Calu3 (cell line): ENCODE results near the gene SNX30. TPM values are rescaled to one million over a fixed set of nuclear protein-coding genes. Genes with fewer than 3 reads are reported as not detected.

Source experiments
- BruUV-seq: library from RNA; stranded (reverse); fragments of 400-500 nt; replicated peaks from 2 replicates; lab custom pipeline; 2021; lab: Mats Ljungman, UMichigan
- CTCF ChIA-PET: fragments of 300-600 bp; sonication (Branson Sonifier 250); formaldehyde crosslinking; loops from one replicate; lab custom pipeline; 2022; ENCODE audit warnings: antibody characterized with exemption; lab: Charles Lee
- DNase-seq: peaks from one replicate; pipeline ENCODE4 v3.0.0; 2022
- H3K27ac Mint-ChIP-seq: one replicate; pipeline ENCODE4 v1.8.0; 2022; ENCODE audit warnings: mixed read lengths; ENCODE audit not compliant: unreplicated experiment
- H3K27me3 Mint-ChIP-seq: one replicate; pipeline ENCODE4 v1.8.0; 2022; ENCODE audit warnings: mixed read lengths; ENCODE audit not compliant: unreplicated experiment
- H3K36me3 Mint-ChIP-seq: one replicate; pipeline ENCODE4 v1.8.0; 2022; ENCODE audit warnings: mild to moderate bottlenecking, moderate library complexity, mixed read lengths; ENCODE audit not compliant: insufficient read depth, unreplicated experiment
- H3K4me1 Mint-ChIP-seq: one replicate; pipeline ENCODE4 v1.8.0; 2022; ENCODE audit warnings: mild to moderate bottlenecking, low read depth, mixed read lengths; ENCODE audit not compliant: unreplicated experiment
- H3K4me3 Mint-ChIP-seq: one replicate; pipeline ENCODE4 v1.8.0; 2022; ENCODE audit warnings: mild to moderate bottlenecking, low read depth, moderate library complexity, mixed read lengths; ENCODE audit not compliant: unreplicated experiment
- H3K9me3 Mint-ChIP-seq: one replicate; pipeline ENCODE4 v1.8.0; 2022; ENCODE audit warnings: low read depth, mixed read lengths; ENCODE audit not compliant: unreplicated experiment
- CTCF ChIP-seq: fragments of 200-600 bp; IDR thresholded peaks from one replicate; pipeline ENCODE4 v1.8.0; 2022; ENCODE audit warnings: antibody characterized with exemption; ENCODE audit not compliant: unreplicated experiment
- intact Hi-C: fragments of 100-400 bp; cut with micrococcal nuclease; formaldehyde crosslinking; loops from one replicate; pipeline ENCODE4 v1.10.0; 2022; ENCODE audit not compliant: unreplicated experiment
- total RNA-seq: library from RNA; stranded (reverse); gene quantifications from 2 replicates; pipeline ENCODE4 v1.2.3, GENCODE V29; 2022

Gene SNX30
- total RNA-seq, 1 experiment from 2014 or later, result 8.7 TPM

- BruUV-seq, result no TSS peak
- peak overlapping the region; percentile 17 for H3K27ac Mint-ChIP-seq
- H3K9me3 Mint-ChIP-seq, result no peaks in the 10 kb centered on the region
- intact Hi-C loops, result loop anchor here (5.0 kb wide), 2 partner anchors 36 to 39 kb away; partner anchors contain the start of gene INIP
- H3K4me1 Mint-ChIP-seq, result peaks cover 46% of the 10 kb centered on the region
- H3K27me3 Mint-ChIP-seq, result no peaks in the 10 kb centered on the region
- H3K4me3 Mint-ChIP-seq, result peak overlapping the region; percentile 37
- DNase-seq, result peak; percentile 32
- peaks cover 10% of the 10 kb centered on the region for H3K36me3 Mint-ChIP-seq
- TF ChIP-seq CTCF, result no peak
- CTCF ChIA-PET, result no interaction called here
Observed at GRCh38 chr9:112753725-112754124, 3.2 kb downstream of the SNX30 start.

GRCh38 chr9:112754578-112754977 lies 4.0 kb downstream of the SNX30 start:
- Mint-ChIP-seq H3K4me1 (peaks cover 46% of the 10 kb centered on the region), H3K27me3 (no peaks in the 10 kb centered on the region), H3K27ac (peak overlapping the region; percentile 47), H3K4me3 (no peak overlapping the region), H3K36me3 (peaks cover 10% of the 10 kb centered on the region), H3K9me3 (no peaks in the 10 kb centered on the region)
- intact Hi-C loops, result loop anchor here (5.0 kb wide), 2 partner anchors 37 to 38 kb away; partner anchors contain the start of gene INIP
- no peak for DNase-seq
- CTCF ChIA-PET, result interaction anchor here (0.7 kb wide), 1 partner anchor 17 kb away, joined by 5 read pairs; no protein-coding TSS in a partner anchor
- no TSS peak for BruUV-seq
- TF ChIP-seq CTCF, result no peak

- intact Hi-C loops, result no loop called here
- Mint-ChIP-seq H3K9me3 (no peaks in the 10 kb centered on the region), H3K27me3 (no peaks in the 10 kb centered on the region), H3K4me1 (peaks cover 46% of the 10 kb centered on the region), H3K36me3 (peaks cover 10% of the 10 kb centered on the region), H3K4me3 (no peak overlapping the region), H3K27ac (peak overlapping the region; percentile 47)
- no peak for DNase-seq
- CTCF ChIA-PET, result no interaction called here
- BruUV-seq, result no TSS peak
- no peak for TF ChIP-seq CTCF
Observed at GRCh38 chr9:112755016-112755427, 4.5 kb downstream of the SNX30 start.

- H3K27ac Mint-ChIP-seq, result no peak overlapping the region
- no peaks in the 10 kb centered on the region for H3K9me3 Mint-ChIP-seq
- CTCF ChIA-PET, result no interaction called here
- intact Hi-C loops, result no loop called here
- peaks cover 46% of the 10 kb centered on the region for H3K4me1 Mint-ChIP-seq
- H3K4me3 Mint-ChIP-seq, result no peak overlapping the region
- TF ChIP-seq CTCF, result no peak
- BruUV-seq, result no TSS peak
- no peaks in the 10 kb centered on the region for H3K27me3 Mint-ChIP-seq
- H3K36me3 Mint-ChIP-seq, result peaks cover 7% of the 10 kb centered on the region
- DNase-seq, result no peak
Observed at GRCh38 chr9:112755675-112756074, 5.1 kb downstream of the SNX30 start.
